ENCODE results near the gene KRT81. TPM values are rescaled to one million over a fixed set of nuclear protein-coding genes. Genes with fewer than 3 reads are reported as not detected.

The KRT81 gene
- polyA plus RNA-seq (2013): 0.10 and 0.15 TPM in 2 replicates

DNA sequence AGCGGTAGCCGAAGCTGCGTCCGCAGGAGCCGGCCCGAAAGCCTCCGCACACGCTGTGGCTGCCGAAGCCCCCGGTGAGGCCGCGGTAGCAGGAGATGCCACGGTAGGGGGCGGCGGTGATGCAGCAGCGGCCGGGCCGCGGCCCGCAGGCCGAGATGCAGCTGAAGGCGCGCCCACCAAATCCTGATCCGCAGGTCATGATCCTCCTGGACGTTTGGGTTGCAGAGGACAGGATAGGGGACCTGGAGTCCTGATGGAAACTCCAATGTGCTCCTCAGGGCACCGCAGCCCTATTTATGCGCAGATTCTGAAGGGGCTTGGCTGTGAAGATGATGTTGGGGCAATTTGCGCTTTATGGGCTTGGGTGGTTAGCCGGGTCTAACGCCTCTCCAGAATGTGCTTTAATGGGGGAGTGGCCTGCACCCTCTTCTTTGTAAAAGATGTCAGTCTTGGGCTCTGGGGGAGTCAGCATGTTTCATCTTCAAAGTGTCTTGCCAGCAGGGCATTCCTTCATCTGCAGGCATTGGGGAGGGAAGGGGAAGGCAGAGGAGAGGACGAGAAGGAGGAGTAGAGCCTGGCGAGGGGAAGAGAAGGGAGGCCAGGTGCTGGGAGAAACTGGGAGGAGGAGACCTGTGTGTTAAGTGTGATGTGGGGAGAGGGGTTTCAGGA is at the start of gene KRT81:
Gene KRT81, minus strand, starts transcription at position 268 of the 669 bp plus-strand sequence. Its CDS starts 69 bp downstream, at position 199.
- H3K9ac ChIP-seq (ENCODE audit: low read length): no peak within 1 kb of the TSS

GRCh38 chr12:52338241-52338960 is 47.1 kb upstream of the KRT81 start:
- no CpG with 5 or more reads among the region's 10 CpGs for WGBS (ENCODE audit: extremely low coverage, insufficient coverage, insufficient read length)

More for the DNA sequence above, at the start of gene KRT81:
- no peaks in the 10 kb centered on the region for H3K27me3 ChIP-seq (ENCODE audit: insufficient read depth, low read length)
- H4K91ac ChIP-seq (ENCODE audit: low read depth, low read length): no peak within 1 kb of the TSS
- H3K36me3 ChIP-seq (ENCODE audit: control insufficient read depth in 1 of 2, insufficient read depth in 2 of 2, low read length in 2 of 2): no peaks in the 10 kb centered on the region
- no peak within 1 kb of the TSS for H2BK120ac ChIP-seq (ENCODE audit: insufficient read depth, low read length, poor library complexity)
- no peaks in the 10 kb centered on the region for H3K79me2 ChIP-seq (ENCODE audit: control insufficient read depth, insufficient read depth, low read length, poor library complexity)
- DNase-seq: no peak
- no peak within 1 kb of the TSS for H2BK12ac ChIP-seq (ENCODE audit: low read length)
- no peak within 1 kb of the TSS for H4K12ac ChIP-seq (ENCODE audit: low read depth, low read length)
- H3K4me3 ChIP-seq (ENCODE audit: low read depth, low read length): no peak within 1 kb of the TSS
- H3K27ac ChIP-seq (ENCODE audit: low read depth, low read length): no peak within 1 kb of the TSS
- H3K4me1 ChIP-seq (ENCODE audit: control insufficient read depth in 1 of 2, insufficient read depth in 2 of 2, low read length in 2 of 2): peaks cover 0 to 4% of the 10 kb centered on the region in 2 experiments
- no peak within 1 kb of the TSS for H3K14ac ChIP-seq (ENCODE audit: low read length)
- H2AFZ ChIP-seq (ENCODE audit: insufficient read depth, low read length, poor library complexity): no peak within 1 kb of the TSS
- no peak within 1 kb of the TSS for H3K4me2 ChIP-seq (ENCODE audit: low read length)
- H3K4ac ChIP-seq (ENCODE audit: low read depth, low read length): no peak within 1 kb of the TSS
- no peak within 1 kb of the TSS for H2AK5ac ChIP-seq (ENCODE audit: low read length)
- WGBS (ENCODE audit: extremely low coverage, insufficient coverage, insufficient read length): no CpG with 5 or more reads among the region's 32 CpGs
- no peaks in the 10 kb centered on the region for H3K9me3 ChIP-seq (ENCODE audit: insufficient read depth, low read depth, low read length)
- no peak within 1 kb of the TSS for H4K8ac ChIP-seq (ENCODE audit: low read depth, low read length)
- H3K79me1 ChIP-seq (ENCODE audit: low read length): no peaks in the 10 kb centered on the region
- no peak within 1 kb of the TSS for H3K23ac ChIP-seq (ENCODE audit: low read length)
- H3K18ac ChIP-seq (ENCODE audit: low read length): no peak within 1 kb of the TSS
- no peak within 1 kb of the TSS for H2BK5ac ChIP-seq (ENCODE audit: low read depth, low read length, poor library complexity)

DNA sequence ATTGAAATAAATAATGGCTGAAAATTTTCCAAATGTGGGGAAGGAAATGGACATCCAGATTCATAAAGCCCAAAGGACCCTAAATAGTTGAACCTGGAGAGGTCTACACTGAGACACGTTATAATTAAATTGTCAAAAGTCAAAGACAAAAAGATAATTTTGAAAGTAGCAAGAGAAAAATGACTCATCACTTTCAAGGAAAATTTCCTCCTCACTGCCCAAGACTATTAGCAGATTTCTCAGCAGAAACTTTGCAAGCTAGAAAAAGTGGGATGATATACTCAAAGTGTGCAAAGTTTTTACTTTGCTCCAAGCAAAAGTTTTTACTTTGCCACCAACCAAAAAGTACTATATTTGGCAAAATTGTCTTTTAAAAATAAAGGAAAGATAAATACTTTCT is 45.7 kb upstream of the KRT81 start:
- Histone ChIP-seq H3K4me1 (ENCODE audit: control insufficient read depth in 1 of 2, insufficient read depth in 2 of 2, low read length in 2 of 2) (peaks cover 3 to 4% of the 10 kb centered on the region in 2 experiments), H4K8ac (ENCODE audit: low read depth, low read length) (no peak overlapping the region), H3K4ac (ENCODE audit: low read depth, low read length) (no peak overlapping the region), H2BK120ac (ENCODE audit: insufficient read depth, low read length, poor library complexity) (no peak overlapping the region), H2AK5ac (ENCODE audit: low read length) (no peak overlapping the region), H2BK12ac (ENCODE audit: low read length) (no peak overlapping the region), H4K91ac (ENCODE audit: low read depth, low read length) (no peak overlapping the region), H3K79me2 (ENCODE audit: control insufficient read depth, insufficient read depth, low read length, poor library complexity) (no peaks in the 10 kb centered on the region), H3K18ac (ENCODE audit: low read length) (no peak overlapping the region), H3K23ac (ENCODE audit: low read length) (no peak overlapping the region), H3K36me3 (ENCODE audit: control insufficient read depth in 1 of 2, insufficient read depth in 2 of 2, low read length in 2 of 2) (no peaks in the 10 kb centered on the region), H4K12ac (ENCODE audit: low read depth, low read length) (no peak overlapping the region), H3K9me3 (ENCODE audit: insufficient read depth, low read depth, low read length) (peaks cover 3% of the 10 kb centered on the region), H3K79me1 (ENCODE audit: low read length) (no peaks in the 10 kb centered on the region), H2AFZ (ENCODE audit: insufficient read depth, low read length, poor library complexity) (no peak overlapping the region), H3K9ac (ENCODE audit: low read length) (no peak overlapping the region), H3K14ac (ENCODE audit: low read length) (no peak overlapping the region), H3K27ac (ENCODE audit: low read depth, low read length) (no peak overlapping the region), H3K4me3 (ENCODE audit: low read depth, low read length) (no peak overlapping the region), H2BK5ac (ENCODE audit: low read depth, low read length, poor library complexity) (no peak overlapping the region), H3K27me3 (ENCODE audit: insufficient read depth, low read length) (no peaks in the 10 kb centered on the region), H3K4me2 (ENCODE audit: low read length) (no peak overlapping the region)
- no CpG with 5 or more reads among the region's 1 CpG for WGBS (ENCODE audit: extremely low coverage, insufficient coverage, insufficient read length)
- DNase-seq: no peak

More at GRCh38 chr12:52338241-52338960, 47.1 kb upstream of the KRT81 start:
- no peak for DNase-seq
- no peak overlapping the region for H4K8ac ChIP-seq (ENCODE audit: low read depth, low read length)
- H2AK5ac ChIP-seq (ENCODE audit: low read length): no peak overlapping the region
- H4K12ac ChIP-seq (ENCODE audit: low read depth, low read length): no peak overlapping the region
- peaks cover 3% of the 10 kb centered on the region for H3K9me3 ChIP-seq (ENCODE audit: insufficient read depth, low read depth, low read length)
- no peak overlapping the region for H3K18ac ChIP-seq (ENCODE audit: low read length)
- no peak overlapping the region for H3K4ac ChIP-seq (ENCODE audit: low read depth, low read length)
- H4K91ac ChIP-seq (ENCODE audit: low read depth, low read length): no peak overlapping the region
- H3K4me3 ChIP-seq (ENCODE audit: low read depth, low read length): no peak overlapping the region
- no peaks in the 10 kb centered on the region for H3K79me1 ChIP-seq (ENCODE audit: low read length)
- no peaks in the 10 kb centered on the region for H3K27me3 ChIP-seq (ENCODE audit: insufficient read depth, low read length)
- H3K36me3 ChIP-seq (ENCODE audit: control insufficient read depth in 1 of 2, insufficient read depth in 2 of 2, low read length in 2 of 2): no peaks in the 10 kb centered on the region
- no peak overlapping the region for H2AFZ ChIP-seq (ENCODE audit: insufficient read depth, low read length, poor library complexity)
- H3K27ac ChIP-seq (ENCODE audit: low read depth, low read length): no peak overlapping the region
- H2BK120ac ChIP-seq (ENCODE audit: insufficient read depth, low read length, poor library complexity): no peak overlapping the region
- H3K9ac ChIP-seq (ENCODE audit: low read length): no peak overlapping the region
- H2BK12ac ChIP-seq (ENCODE audit: low read length): no peak overlapping the region
- H3K4me1 ChIP-seq (ENCODE audit: control insufficient read depth in 1 of 2, insufficient read depth in 2 of 2, low read length in 2 of 2): peaks cover 3% of the 10 kb centered on the region in 2 experiments
- no peak overlapping the region for H3K23ac ChIP-seq (ENCODE audit: low read length)
- H3K4me2 ChIP-seq (ENCODE audit: low read length): no peak overlapping the region
- H2BK5ac ChIP-seq (ENCODE audit: low read depth, low read length, poor library complexity): no peak overlapping the region
- no peak overlapping the region for H3K14ac ChIP-seq (ENCODE audit: low read length)
- H3K79me2 ChIP-seq (ENCODE audit: control insufficient read depth, insufficient read depth, low read length, poor library complexity): no peaks in the 10 kb centered on the region

- Histone ChIP-seq H3K27ac (ENCODE audit: low read depth, low read length) (no peak overlapping the region), H3K4me1 (ENCODE audit: control insufficient read depth in 1 of 2, insufficient read depth in 2 of 2, low read length in 2 of 2) (peaks cover 3 to 4% of the 10 kb centered on the region in 2 experiments), H2BK5ac (ENCODE audit: low read depth, low read length, poor library complexity) (no peak overlapping the region), H3K27me3 (ENCODE audit: insufficient read depth, low read length) (no peaks in the 10 kb centered on the region), H4K8ac (ENCODE audit: low read depth, low read length) (no peak overlapping the region), H3K14ac (ENCODE audit: low read length) (no peak overlapping the region), H3K79me2 (ENCODE audit: control insufficient read depth, insufficient read depth, low read length, poor library complexity) (no peaks in the 10 kb centered on the region), H3K4me3 (ENCODE audit: low read depth, low read length) (no peak overlapping the region), H3K36me3 (ENCODE audit: control insufficient read depth in 1 of 2, insufficient read depth in 2 of 2, low read length in 2 of 2) (no peaks in the 10 kb centered on the region), H3K4me2 (ENCODE audit: low read length) (no peak overlapping the region), H3K4ac (ENCODE audit: low read depth, low read length) (no peak overlapping the region), H3K79me1 (ENCODE audit: low read length) (no peaks in the 10 kb centered on the region), H2BK12ac (ENCODE audit: low read length) (no peak overlapping the region), H4K91ac (ENCODE audit: low read depth, low read length) (no peak overlapping the region), H3K9me3 (ENCODE audit: insufficient read depth, low read depth, low read length) (peaks cover 3% of the 10 kb centered on the region), H3K9ac (ENCODE audit: low read length) (no peak overlapping the region), H3K18ac (ENCODE audit: low read length) (no peak overlapping the region), H2AK5ac (ENCODE audit: low read length) (no peak overlapping the region), H2AFZ (ENCODE audit: insufficient read depth, low read length, poor library complexity) (no peak overlapping the region), H4K12ac (ENCODE audit: low read depth, low read length) (no peak overlapping the region), H2BK120ac (ENCODE audit: insufficient read depth, low read length, poor library complexity) (no peak overlapping the region), H3K23ac (ENCODE audit: low read length) (no peak overlapping the region)
- WGBS (ENCODE audit: extremely low coverage, insufficient coverage, insufficient read length): no CpG with 5 or more reads among the region's 2 CpGs
- no peak for DNase-seq
Observed at GRCh38 chr12:52336641-52337040, 45.3 kb upstream of the KRT81 start.
